Measurements from ENCODE around the gene INTS1. TPM values are rescaled to one million over a fixed set of nuclear protein-coding genes. Genes with fewer than 3 reads are reported as not detected.

INTS1 gene
- total RNA-seq, 1 experiment from 2014 or later: 161 TPM

GRCh38 chr7:1495564-1496242 lies 8.5 kb downstream of the INTS1 start:
- H3K27ac Mint-ChIP-seq: no peak overlapping the region
- POLR2A ChIA-PET: interaction anchor here (1.0 kb wide), 1 partner anchor 16 kb away, joined by 3 read pairs; no protein-coding TSS in a partner anchor
- no peak overlapping the region for H3K4me3 Mint-ChIP-seq
- no peak for ATAC-seq
- H3K27me3 Mint-ChIP-seq (ENCODE audit: low read depth): no peaks in the 10 kb centered on the region
- H3K36me3 Mint-ChIP-seq: peaks cover 39% of the 10 kb centered on the region
- H3K9me3 Mint-ChIP-seq: no peaks in the 10 kb centered on the region
- no peaks in the 10 kb centered on the region for H3K4me1 Mint-ChIP-seq
- CTCF ChIA-PET: no interaction called here
- DNase-seq (ENCODE audit: low spot score): no peak
- no peak for TF ChIP-seq TCF7 (CRISPR knock-in tag; IDR thresholded peaks at IDR 0.05; ENCODE audit: low read depth)
- no peak for TF ChIP-seq ZNF121 (CRISPR knock-in tag; IDR thresholded peaks at IDR 0.05)
- no peak for TF ChIP-seq ZNF532 (CRISPR knock-in tag; IDR thresholded peaks at IDR 0.05; ENCODE audit: borderline replicate concordance)
- no peak for TF ChIP-seq PRRX2 (CRISPR knock-in tag; IDR thresholded peaks at IDR 0.05)
- no peak for TF ChIP-seq E2F5 (CRISPR knock-in tag; IDR thresholded peaks at IDR 0.05)
- TF ChIP-seq IRF2 (CRISPR knock-in tag; IDR thresholded peaks at IDR 0.05; ENCODE audit: borderline replicate concordance, low read depth): no peak
- no peak for TF ChIP-seq E2F1 (CRISPR knock-in tag; IDR thresholded peaks at IDR 0.05)
- TF ChIP-seq, protein P1, sequence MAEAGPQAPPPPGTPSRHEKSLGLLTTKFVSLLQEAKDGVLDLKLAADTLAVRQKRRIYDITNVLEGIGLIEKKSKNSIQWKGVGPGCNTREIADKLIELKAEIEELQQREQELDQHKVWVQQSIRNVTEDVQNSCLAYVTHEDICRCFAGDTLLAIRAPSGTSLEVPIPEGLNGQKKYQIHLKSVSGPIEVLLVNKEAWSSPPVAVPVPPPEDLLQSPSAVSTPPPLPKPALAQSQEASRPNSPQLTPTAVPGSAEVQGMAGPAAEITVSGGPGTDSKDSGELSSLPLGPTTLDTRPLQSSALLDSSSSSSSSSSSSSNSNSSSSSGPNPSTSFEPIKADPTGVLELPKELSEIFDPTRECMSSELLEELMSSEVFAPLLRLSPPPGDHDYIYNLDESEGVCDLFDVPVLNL (CRISPR knock-in tag; IDR thresholded peaks at IDR 0.05; ENCODE audit: borderline replicate concordance, low read depth): no peak

- H3K4me1 Mint-ChIP-seq: no peaks in the 10 kb centered on the region
- H3K27me3 Mint-ChIP-seq (ENCODE audit: low read depth): no peaks in the 10 kb centered on the region
- TF ChIP-seq PREB (CRISPR knock-in tag; IDR thresholded peaks at IDR 0.05; ENCODE audit: borderline replicate concordance): no peak
- no peak for TF ChIP-seq TEAD1 (CRISPR knock-in tag; IDR thresholded peaks at IDR 0.05)
- TF ChIP-seq, protein P2, sequence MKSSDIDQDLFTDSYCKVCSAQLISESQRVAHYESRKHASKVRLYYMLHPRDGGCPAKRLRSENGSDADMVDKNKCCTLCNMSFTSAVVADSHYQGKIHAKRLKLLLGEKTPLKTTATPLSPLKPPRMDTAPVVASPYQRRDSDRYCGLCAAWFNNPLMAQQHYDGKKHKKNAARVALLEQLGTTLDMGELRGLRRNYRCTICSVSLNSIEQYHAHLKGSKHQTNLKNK (CRISPR knock-in tag; IDR thresholded peaks at IDR 0.05): no peak
- no peak for TF ChIP-seq ZNF396 (CRISPR knock-in tag; IDR thresholded peaks at IDR 0.05; ENCODE audit: borderline replicate concordance)
- no peak for TF ChIP-seq GTF2I (CRISPR knock-in tag; conservative IDR thresholded peaks at IDR 0.05)
- TF ChIP-seq RELA (CRISPR knock-in tag; IDR thresholded peaks at IDR 0.05; ENCODE audit: borderline replicate concordance): no peak
- TF ChIP-seq, protein P3, sequence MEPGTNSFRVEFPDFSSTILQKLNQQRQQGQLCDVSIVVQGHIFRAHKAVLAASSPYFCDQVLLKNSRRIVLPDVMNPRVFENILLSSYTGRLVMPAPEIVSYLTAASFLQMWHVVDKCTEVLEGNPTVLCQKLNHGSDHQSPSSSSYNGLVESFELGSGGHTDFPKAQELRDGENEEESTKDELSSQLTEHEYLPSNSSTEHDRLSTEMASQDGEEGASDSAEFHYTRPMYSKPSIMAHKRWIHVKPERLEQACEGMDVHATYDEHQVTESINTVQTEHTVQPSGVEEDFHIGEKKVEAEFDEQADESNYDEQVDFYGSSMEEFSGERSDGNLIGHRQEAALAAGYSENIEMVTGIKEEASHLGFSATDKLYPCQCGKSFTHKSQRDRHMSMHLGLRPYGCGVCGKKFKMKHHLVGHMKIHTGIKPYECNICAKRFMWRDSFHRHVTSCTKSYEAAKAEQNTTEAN (CRISPR knock-in tag; IDR thresholded peaks at IDR 0.05): no peak
- TF ChIP-seq FOXP1 (CRISPR knock-in tag; IDR thresholded peaks at IDR 0.05; ENCODE audit: borderline replicate concordance): no peak
- no peaks in the 10 kb centered on the region for H3K9me3 Mint-ChIP-seq
- ATAC-seq (no peak), DNase-seq (ENCODE audit: low spot score) (no peak)
- H3K27ac Mint-ChIP-seq: no peak overlapping the region
- H3K36me3 Mint-ChIP-seq: peaks cover 37% of the 10 kb centered on the region
- POLR2A ChIA-PET: interaction anchor here (1.0 kb wide), 1 partner anchor 15 kb away, joined by 3 read pairs; no protein-coding TSS in a partner anchor
- CTCF ChIA-PET: interaction anchor here (1.6 kb wide), 1 partner anchor 21 kb away, joined by 4 read pairs; no protein-coding TSS in a partner anchor
- no peak overlapping the region for H3K4me3 Mint-ChIP-seq
These were observed 9.2 kb downstream of the INTS1 start for GRCh38 chr7:1494866-1495563.
